Measurements from ENCODE around the gene MON1B. TPM values are rescaled to one million over a fixed set of nuclear protein-coding genes. Genes with fewer than 3 reads are reported as not detected.
"Not testable (repeated sequence)": the region's sequence is repeated elsewhere in the genome, so short reads cannot be mapped to it uniquely, and the experiment has no call there.

The MON1B gene
- total RNA-seq, 1 donor from 2014 or later, result 55.0 TPM

DNA sequence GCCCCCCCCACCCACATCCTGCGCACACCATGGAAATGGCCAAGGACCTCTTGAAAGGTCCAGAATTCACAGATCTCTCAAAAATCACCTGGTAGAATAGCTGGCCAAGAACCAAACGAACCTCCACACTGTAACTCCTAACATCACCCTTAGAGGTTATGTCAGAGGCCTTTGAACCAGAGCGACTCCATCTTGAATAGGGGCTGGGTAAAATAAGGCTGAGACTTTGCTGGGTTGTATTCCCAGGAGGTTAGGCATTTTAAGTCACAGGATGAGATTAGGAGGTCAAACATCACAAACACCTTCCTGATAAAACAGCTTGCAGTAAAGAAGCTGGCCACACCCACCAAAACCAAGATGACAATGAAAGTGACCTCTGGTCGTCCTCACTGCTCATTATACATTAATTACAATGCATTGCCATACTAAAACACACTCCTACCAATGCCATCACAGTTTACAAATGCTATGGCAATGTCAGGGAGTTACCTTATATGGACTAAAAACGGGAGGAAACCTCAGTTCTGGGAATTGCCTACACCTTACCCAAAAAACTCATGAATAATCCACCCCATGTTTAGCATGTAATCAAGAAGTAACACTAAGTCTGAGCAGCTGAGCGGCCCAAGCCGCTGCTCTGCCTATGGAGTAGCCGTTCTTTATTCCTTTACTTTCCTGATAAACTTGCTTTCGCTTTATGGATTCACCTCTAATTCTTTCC lies 43.0 kb downstream of the MON1B start:
- TF ChIP-seq, protein P1, sequence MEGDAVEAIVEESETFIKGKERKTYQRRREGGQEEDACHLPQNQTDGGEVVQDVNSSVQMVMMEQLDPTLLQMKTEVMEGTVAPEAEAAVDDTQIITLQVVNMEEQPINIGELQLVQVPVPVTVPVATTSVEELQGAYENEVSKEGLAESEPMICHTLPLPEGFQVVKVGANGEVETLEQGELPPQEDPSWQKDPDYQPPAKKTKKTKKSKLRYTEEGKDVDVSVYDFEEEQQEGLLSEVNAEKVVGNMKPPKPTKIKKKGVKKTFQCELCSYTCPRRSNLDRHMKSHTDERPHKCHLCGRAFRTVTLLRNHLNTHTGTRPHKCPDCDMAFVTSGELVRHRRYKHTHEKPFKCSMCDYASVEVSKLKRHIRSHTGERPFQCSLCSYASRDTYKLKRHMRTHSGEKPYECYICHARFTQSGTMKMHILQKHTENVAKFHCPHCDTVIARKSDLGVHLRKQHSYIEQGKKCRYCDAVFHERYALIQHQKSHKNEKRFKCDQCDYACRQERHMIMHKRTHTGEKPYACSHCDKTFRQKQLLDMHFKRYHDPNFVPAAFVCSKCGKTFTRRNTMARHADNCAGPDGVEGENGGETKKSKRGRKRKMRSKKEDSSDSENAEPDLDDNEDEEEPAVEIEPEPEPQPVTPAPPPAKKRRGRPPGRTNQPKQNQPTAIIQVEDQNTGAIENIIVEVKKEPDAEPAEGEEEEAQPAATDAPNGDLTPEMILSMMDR (IDR thresholded peaks at IDR 0.05; ENCODE audit: unreplicated experiment), result no peak
- no peak overlapping the region for H3K27ac Mint-ChIP-seq
- H3K4me3 Mint-ChIP-seq (ENCODE audit: low read depth), result no peak overlapping the region
- no peaks in the 10 kb centered on the region for H3K36me3 Mint-ChIP-seq (ENCODE audit: insufficient read depth)
- no peak for DNase-seq (ENCODE audit: low spot score, unreplicated experiment)
- H3K4me1 Mint-ChIP-seq (ENCODE audit: low read depth), result peaks cover 15% of the 10 kb centered on the region
- peaks cover 18% of the 10 kb centered on the region for H3K27me3 Mint-ChIP-seq
- no peaks in the 10 kb centered on the region for H3K9me3 Mint-ChIP-seq (ENCODE audit: low read depth)

DNA sequence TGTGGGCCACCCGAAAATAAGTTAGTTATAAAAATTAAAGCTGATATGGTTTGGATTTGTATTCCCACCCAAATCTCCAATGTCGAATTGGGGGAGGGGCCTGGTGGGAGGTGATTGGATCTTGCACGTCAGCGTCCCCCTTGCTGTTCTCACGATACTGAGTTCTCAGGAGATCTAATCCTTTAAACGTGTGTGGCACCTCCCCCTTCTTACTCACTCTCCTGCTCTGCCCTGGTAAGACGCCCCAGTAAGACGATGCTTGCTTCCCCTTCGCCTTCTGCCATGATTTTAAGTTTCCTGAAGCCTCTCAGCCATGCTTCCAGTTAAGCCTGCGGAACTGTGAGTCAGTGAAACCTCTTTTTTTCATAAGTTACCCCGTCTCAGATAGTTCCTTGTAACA lies 43.6 kb downstream of the MON1B start:
- H3K4me1 Mint-ChIP-seq (ENCODE audit: low read depth), result peaks cover 15% of the 10 kb centered on the region
- H3K9me3 Mint-ChIP-seq (ENCODE audit: low read depth), result no peaks in the 10 kb centered on the region
- H3K27ac Mint-ChIP-seq, result no peak overlapping the region
- no peak overlapping the region for H3K4me3 Mint-ChIP-seq (ENCODE audit: low read depth)
- peaks cover 24% of the 10 kb centered on the region for H3K27me3 Mint-ChIP-seq
- TF ChIP-seq, protein P1 (IDR thresholded peaks at IDR 0.05; ENCODE audit: unreplicated experiment), result no peak
- DNase-seq (ENCODE audit: low spot score, unreplicated experiment), result no peak
- no peaks in the 10 kb centered on the region for H3K36me3 Mint-ChIP-seq (ENCODE audit: insufficient read depth)

DNA sequence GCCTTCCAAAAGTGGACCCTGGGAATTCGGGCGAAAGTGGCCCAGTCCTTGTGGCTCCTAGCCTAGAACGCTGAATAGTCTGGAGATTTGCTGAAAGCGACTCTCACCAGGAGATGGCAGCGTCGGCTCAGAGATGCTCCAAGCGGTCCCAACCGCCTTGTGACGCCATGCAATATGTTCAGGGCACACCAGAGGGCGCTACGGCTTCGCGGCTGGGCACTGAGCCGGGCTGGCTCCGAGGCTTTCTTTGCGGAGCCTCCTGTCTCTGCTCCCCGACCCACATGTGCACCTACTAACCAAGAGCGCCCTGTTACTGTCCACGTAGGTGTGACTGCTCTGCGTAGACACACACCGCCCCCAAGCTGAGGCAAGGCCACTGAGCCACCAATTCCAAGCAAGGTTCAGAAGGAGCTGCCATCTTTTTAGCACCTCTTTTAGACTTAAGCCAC lies 45.1 kb downstream of the MON1B start:
- no peak overlapping the region for H3K27ac Mint-ChIP-seq
- H3K27me3 Mint-ChIP-seq, result peaks cover 24% of the 10 kb centered on the region
- no peaks in the 10 kb centered on the region for H3K9me3 Mint-ChIP-seq (ENCODE audit: low read depth)
- H3K36me3 Mint-ChIP-seq (ENCODE audit: insufficient read depth), result no peaks in the 10 kb centered on the region
- peak; percentile 89 for DNase-seq (ENCODE audit: low spot score, unreplicated experiment)
- peaks cover 15% of the 10 kb centered on the region for H3K4me1 Mint-ChIP-seq (ENCODE audit: low read depth)
- peak overlapping the region; percentile 9 for H3K4me3 Mint-ChIP-seq (ENCODE audit: low read depth)
- TF ChIP-seq, protein P1 (IDR thresholded peaks at IDR 0.05; ENCODE audit: unreplicated experiment), result peak; percentile 100

DNA sequence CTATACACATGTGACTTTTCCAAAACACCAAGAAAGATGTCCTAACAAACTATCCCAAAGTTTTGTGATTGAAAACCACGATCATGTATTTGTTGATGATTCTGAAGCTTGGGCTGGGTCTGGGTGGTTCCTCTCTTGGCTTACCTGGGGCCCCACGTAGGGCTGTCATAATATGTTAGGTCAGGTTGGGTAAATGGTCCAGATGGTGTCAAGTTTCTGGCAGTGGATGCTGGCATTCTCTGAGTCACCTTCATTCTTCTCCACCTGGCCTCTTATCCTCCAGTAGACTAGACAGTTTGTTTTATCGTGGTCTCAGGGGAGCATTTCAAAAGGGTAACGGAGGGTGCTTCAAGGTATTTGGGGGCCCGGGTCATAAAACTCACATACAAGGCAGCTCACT lies 47.6 kb downstream of the MON1B start:
- no peak for DNase-seq (ENCODE audit: low spot score, unreplicated experiment)
- TF ChIP-seq, protein P1 (IDR thresholded peaks at IDR 0.05; ENCODE audit: unreplicated experiment), result no peak
- Mint-ChIP-seq H3K4me3 (ENCODE audit: low read depth) (no peak overlapping the region), H3K36me3 (ENCODE audit: insufficient read depth) (no peaks in the 10 kb centered on the region), H3K27me3 (peaks cover 27% of the 10 kb centered on the region), H3K4me1 (ENCODE audit: low read depth) (peaks cover 15% of the 10 kb centered on the region), H3K27ac (no peak overlapping the region), H3K9me3 (ENCODE audit: low read depth) (peaks cover 4% of the 10 kb centered on the region)

DNA sequence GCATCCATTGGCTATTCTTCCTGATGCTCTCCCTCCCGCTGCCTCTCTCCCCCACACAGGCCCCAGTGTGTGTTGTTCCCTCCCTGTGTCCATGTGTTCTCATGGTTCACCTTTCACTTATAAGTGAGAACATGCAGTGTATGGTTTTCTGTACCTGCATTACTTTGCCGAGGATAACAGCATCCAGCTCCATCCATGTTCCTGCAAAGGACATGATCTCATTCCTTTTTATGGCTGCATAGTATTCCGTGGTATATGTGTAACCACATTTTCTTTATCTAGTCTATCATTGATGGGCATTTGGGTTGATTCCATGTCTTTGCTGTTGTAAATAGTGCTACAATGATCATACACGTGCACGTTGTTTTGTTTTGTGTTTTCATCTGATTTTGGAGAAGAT lies 51.5 kb downstream of the MON1B start:
- H3K4me3 Mint-ChIP-seq (ENCODE audit: low read depth); H3K36me3 Mint-ChIP-seq (ENCODE audit: insufficient read depth); DNase-seq (ENCODE audit: low spot score, unreplicated experiment); H3K27ac Mint-ChIP-seq; H3K4me1 Mint-ChIP-seq (ENCODE audit: low read depth); H3K9me3 Mint-ChIP-seq (ENCODE audit: low read depth): not testable (repeated sequence)
- H3K27me3 Mint-ChIP-seq, result peaks cover 29% of the 10 kb centered on the region

DNA sequence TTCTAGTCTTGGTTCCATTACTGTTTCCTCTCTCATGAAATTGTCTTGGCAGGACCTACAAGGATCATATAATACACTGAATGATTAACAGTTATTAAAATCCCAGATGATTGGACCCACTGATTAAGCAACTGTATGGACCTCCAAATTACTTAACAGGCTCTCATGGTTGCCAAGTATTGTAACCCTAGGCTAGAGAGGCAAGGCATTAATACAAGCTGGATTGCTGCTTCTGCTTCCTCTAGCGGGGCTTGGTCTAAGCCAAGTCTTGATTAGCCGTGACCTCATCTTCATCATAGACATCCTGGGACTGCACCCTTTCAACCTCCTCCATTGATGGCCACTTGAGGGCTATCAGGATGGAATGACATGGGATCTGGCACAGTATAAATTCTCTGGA lies 55.2 kb downstream of the MON1B start:
- Mint-ChIP-seq H3K27ac (no peak overlapping the region), H3K9me3 (ENCODE audit: low read depth) (peaks cover 4% of the 10 kb centered on the region), H3K36me3 (ENCODE audit: insufficient read depth) (no peaks in the 10 kb centered on the region), H3K4me1 (ENCODE audit: low read depth) (peaks cover 1% of the 10 kb centered on the region), H3K27me3 (peaks cover 15% of the 10 kb centered on the region), H3K4me3 (ENCODE audit: low read depth) (no peak overlapping the region)
- TF ChIP-seq, protein P1 (IDR thresholded peaks at IDR 0.05; ENCODE audit: unreplicated experiment), result no peak
- no peak for DNase-seq (ENCODE audit: low spot score, unreplicated experiment)
